Measurements from ENCODE around the gene VPS37C. TPM values are rescaled to one million over a fixed set of nuclear protein-coding genes. Genes with fewer than 3 reads are reported as not detected.
A peak's percentile ranks its signal among the peaks of the same experiment; 100 is the strongest.

Gene VPS37C
- polyA plus RNA-seq, 2 of the 4 experiments (the other 2 are of a cell fraction): 8.9 to 11.3 TPM

- CTCF ChIA-PET: interaction anchor here (0.9 to 1.3 kb wide), 2 partner anchors 32 to 324 kb away, joined by 3 read pairs; no protein-coding TSS in a partner anchor
- 97% methylated on average over 1 of the region's 1 CpG for WGBS (ENCODE audit: missing lambda C conversion rate)
- H3K4me1 ChIP-seq: peaks cover 24% of the 10 kb centered on the region
- H3K4me2 ChIP-seq: no peak overlapping the region
- TF ChIP-seq CTCF (IDR thresholded peaks at IDR 0.05): no peak
- TF ChIP-seq MAZ (IDR thresholded peaks at IDR 0.05; ENCODE audit: borderline replicate concordance, low read depth, low read length): no peak
- no peak for TF ChIP-seq HDAC2 (IDR thresholded peaks at IDR 0.05)
- TF ChIP-seq CHD4 (IDR thresholded peaks at IDR 0.05; ENCODE audit: borderline replicate concordance): no peak
- TF ChIP-seq FOSB (CRISPR knock-in tag; IDR thresholded peaks at IDR 0.05): no peak
- no peak for TF ChIP-seq POLR2AphosphoS2 (conservative IDR thresholded peaks at IDR 0.05; ENCODE audit: low read length)
- H3K9me3 ChIP-seq: peaks cover 24% of the 10 kb centered on the region
- H3K4me3 ChIP-seq: no peak overlapping the region
- DNase-seq (ENCODE audit: low read depth in 1 of 2, low spot score in 1 of 2) (no peak), ATAC-seq (no peak), FAIRE-seq (no peak)
- POLR2A ChIA-PET: no interaction called here
- H3K27ac ChIP-seq: no peak overlapping the region
These were observed 5.9 kb downstream of the VPS37C start for GRCh38 chr11:61155312-61155711.

- TF ChIP-seq ZFP36 (IDR thresholded peaks at IDR 0.05; ENCODE audit: borderline replicate concordance, partially characterized antibody): no peak
- Histone ChIP-seq H3K4me1 (peaks cover 21% of the 10 kb centered on the region), H3K4me2 (no peak overlapping the region), H3K9me3 (peaks cover 24% of the 10 kb centered on the region), H3K27ac (no peak overlapping the region), H3K4me3 (no peak overlapping the region)
- ATAC-seq (no peak), FAIRE-seq (no peak), DNase-seq (ENCODE audit: low read depth in 1 of 2, low spot score in 1 of 2) (no peak)
- ChIA-PET CTCF (interaction anchor here (1.3 to 2.5 kb wide), 2 partner anchors 33 to 323 kb away, joined by 3 to 9 read pairs; no protein-coding TSS in a partner anchor), POLR2A (no interaction called here)
- 93% methylated on average over 4 of the region's 4 CpGs for WGBS (ENCODE audit: missing lambda C conversion rate)
These were observed 6.7 kb downstream of the VPS37C start for GRCh38 chr11:61154528-61154927.

GRCh38 chr11:61153593-61154095 lies 7.6 kb downstream of the VPS37C start:
- ATAC-seq (no peak; a peak in 2 of 6 replicates), DNase-seq (ENCODE audit: low read depth in 1 of 2, low spot score in 1 of 2) (no peak), FAIRE-seq (no peak)
- Histone ChIP-seq H3K9me3 (peaks cover 24% of the 10 kb centered on the region), H3K4me2 (no peak overlapping the region), H3K4me3 (no peak overlapping the region), H3K4me1 (peaks cover 14% of the 10 kb centered on the region; the same call in 2 of the 3 replicates), H3K27ac (peak overlapping the region in 1 of 2 experiments; percentile 48; a peak in 2 of 6 replicates)
- CTCF ChIA-PET: interaction anchor here (2.5 kb wide), 1 partner anchor 34 kb away, joined by 9 read pairs; no protein-coding TSS in a partner anchor
- TF ChIP-seq ZNF302 (CRISPR knock-in tag; IDR thresholded peaks at IDR 0.05) (no peak), KDM5A (IDR thresholded peaks at IDR 0.05) (no peak), E2F6 (IDR thresholded peaks at IDR 0.05; ENCODE audit: borderline replicate concordance, low read depth) (no peak), MAZ (IDR thresholded peaks at IDR 0.05; ENCODE audit: borderline replicate concordance, low read depth, low read length) (no peak), HOXB13 (CRISPR knock-in tag; IDR thresholded peaks at IDR 0.05; ENCODE audit: low read depth) (no peak), ELK1 (IDR thresholded peaks at IDR 0.05; ENCODE audit: low read depth, low read length) (no peak), POLR2A (IDR thresholded peaks at IDR 0.05; ENCODE audit: low read length) (no peak), REST (IDR thresholded peaks at IDR 0.05) (no peak), CBX8 (IDR thresholded peaks at IDR 0.05) (no peak), TP53 (CRISPR knock-in tag; IDR thresholded peaks at IDR 0.05) (no peak), CBX2 (IDR thresholded peaks at IDR 0.05; ENCODE audit: borderline replicate concordance, low read depth) (no peak), CEBPB (IDR thresholded peaks at IDR 0.05) (no peak), EP300 (IDR thresholded peaks at IDR 0.05) (no peak), ATOH8 (CRISPR knock-in tag; IDR thresholded peaks at IDR 0.05; ENCODE audit: low read depth) (no peak), HEYL (CRISPR knock-in tag; IDR thresholded peaks at IDR 0.05) (no peak), HOXA7 (CRISPR knock-in tag; IDR thresholded peaks at IDR 0.05) (no peak), HOXB5 (CRISPR knock-in tag; IDR thresholded peaks at IDR 0.05) (no peak), HDAC2 (IDR thresholded peaks at IDR 0.05) (no peak), MYC (IDR thresholded peaks at IDR 0.05; ENCODE audit: borderline replicate concordance, low read length) (no peak)
- 87% methylated on average over 2 of the region's 2 CpGs for WGBS (ENCODE audit: missing lambda C conversion rate)
- POLR2A ChIA-PET: interaction anchor here (0.9 kb wide), 1 partner anchor 8 kb away, joined by 4 read pairs; the partner anchor contains the start of gene VPS37C
